H1 (cell line): ENCODE measurements around the gene PCDHGA1. TPM values are rescaled to one million over a fixed set of nuclear protein-coding genes. Genes with fewer than 3 reads are reported as not detected.
"Not testable (repeated sequence)": the region's sequence is repeated elsewhere in the genome, so short reads cannot be mapped to it uniquely, and the experiment has no call there.

Experiments used
- CTCF ChIA-PET: fragments of 300-600 bp; sonication (Branson Sonifier 250); formaldehyde crosslinking; loops from one replicate; lab custom pipeline; 2021; ENCODE audit not compliant: partially characterized antibody; lab: Charles Lee
- POLR2A ChIA-PET: fragments of 300-600 bp; sonication (Branson Sonifier 250); formaldehyde crosslinking; loops from one replicate; lab custom pipeline; 2021; ENCODE audit warnings: inconsistent platforms; ENCODE audit not compliant: partially characterized antibody; lab: Charles Lee
- DNase-seq, 2 experiments: peaks; one replicate each; pipeline versions ENCODE4 v3.0.0 to v3.0.0-alpha.2; 2010 to 2022; ENCODE audit warnings: low spot score in 2 of 2, low read depth in 1 of 2, mixed read lengths in 1 of 2
- FAIRE-seq: peaks from 2 replicates; lab custom pipeline; 2011; peaks lifted over from hg19 to GRCh38; lab: Jason Lieb, UNC
- H2AFZ ChIP-seq: 2 replicates; pipeline ENCODE4 v1.8.1; 2012; ENCODE audit warnings: low read length, inconsistent platforms
- H2AK5ac ChIP-seq: 2 replicates; pipeline ENCODE4 v1.6.1; 2013; ENCODE audit warnings: low read depth, low read length
- H2BK120ac ChIP-seq: replicated peaks from 2 replicates; pipeline ENCODE3; 2013; ENCODE audit warnings: low read depth, low read length, inconsistent platforms
- H2BK12ac ChIP-seq: 2 replicates; pipeline ENCODE4 v1.6.1; 2013; ENCODE audit warnings: low read depth, low read length
- H2BK15ac ChIP-seq: 2 replicates; pipeline ENCODE4 v1.6.1; 2013; ENCODE audit warnings: low read length
- H2BK20ac ChIP-seq: 2 replicates; pipeline ENCODE4 v1.6.1; 2013; ENCODE audit warnings: low read length
- H2BK5ac ChIP-seq: 2 replicates; pipeline ENCODE4 v1.6.1; 2013; ENCODE audit warnings: low read depth, low read length
- H3K14ac ChIP-seq: 2 replicates; pipeline ENCODE4 v1.6.1; 2013; ENCODE audit warnings: inconsistent platforms; ENCODE audit not compliant: insufficient read length
- H3K18ac ChIP-seq: 2 replicates; pipeline ENCODE4 v1.6.1; 2013; ENCODE audit warnings: low read length; ENCODE audit errors: extremely low read depth
- H3K23ac ChIP-seq: 2 replicates; pipeline ENCODE4 v1.6.1; 2013; ENCODE audit warnings: inconsistent platforms; ENCODE audit not compliant: insufficient read length
- H3K23me2 ChIP-seq: 2 replicates; pipeline ENCODE4 v1.6.1; 2013; ENCODE audit warnings: low read depth, low read length
- H3K27ac ChIP-seq: 2 replicates; pipeline ENCODE4 v1.6.1; 2011; ENCODE audit warnings: low read depth, low read length, inconsistent platforms
- H3K27me3 ChIP-seq, 4 experiments: replicated peaks in 1 of 4; 1 replicate in 1 of 4; 2 replicates in 3 of 4; pipeline versions ENCODE4 v1.6.1 to v1.8.1; 2011 to 2013; ENCODE audit warnings: low read length in 3 of 4, mild to moderate bottlenecking in 3 of 4, inconsistent platforms in 2 of 4, mixed read lengths in 2 of 4, moderate library complexity in 1 of 4; ENCODE audit not compliant: control insufficient read depth in 3 of 4, insufficient read depth in 3 of 4; ENCODE audit errors: extremely low read depth in 1 of 4
- H3K36me3 ChIP-seq, 4 experiments: 2 replicates each; pipeline versions ENCODE4 v1.6.1 to v1.8.1; 2011 to 2013; ENCODE audit warnings: mild to moderate bottlenecking in 4 of 4, low read length in 3 of 4, moderate library complexity in 2 of 4, control low read depth in 1 of 4, inconsistent platforms in 1 of 4; ENCODE audit not compliant: insufficient read depth in 4 of 4, control insufficient read depth in 2 of 4
- H3K4ac ChIP-seq: replicated peaks from 2 replicates; pipeline ENCODE3; 2013; ENCODE audit warnings: low read length, low read depth, mixed read lengths, inconsistent platforms; ENCODE audit not compliant: insufficient read length
- H3K4me1 ChIP-seq, 4 experiments: replicated peaks in 1 of 4; 1 replicate in 1 of 4; 2 replicates in 3 of 4; pipeline versions ENCODE4 v1.6.1 to v1.8.1; 2011 to 2013; ENCODE audit warnings: low read length in 3 of 4, inconsistent platforms in 2 of 4, mixed read lengths in 1 of 4; ENCODE audit not compliant: insufficient read depth in 4 of 4, control insufficient read depth in 3 of 4
- H3K4me2 ChIP-seq, 2 experiments: 2 replicates each; pipeline versions ENCODE4 v1.6.1 to v1.8.1; 2011 to 2013; ENCODE audit warnings: low read depth in 2 of 2, low read length in 2 of 2, control low read depth in 1 of 2, inconsistent platforms in 1 of 2, mild to moderate bottlenecking in 1 of 2; ENCODE audit not compliant: insufficient read depth in 1 of 2
- H3K4me3 ChIP-seq, 4 experiments: fragments of 200-600, 300-600 bp in 1 of 4; sonication (generic), shearing (Covaris generic), sonication (Bioruptor Twin) in 1 of 4; 2 replicates each; pipeline versions ENCODE4 v1.5.1 to v1.8.1; 2011 to 2016; ENCODE audit warnings: low read length in 4 of 4, low read depth in 3 of 4, control low read depth in 2 of 4, inconsistent platforms in 2 of 4, mild to moderate bottlenecking in 2 of 4, mixed read lengths in 1 of 4, moderate library complexity in 1 of 4; ENCODE audit not compliant: insufficient read depth in 2 of 4; ENCODE audit errors: extremely low read depth in 1 of 4
- H3K56ac ChIP-seq: replicated peaks from 2 replicates; pipeline ENCODE3; 2013; ENCODE audit warnings: low read depth, mild to moderate bottlenecking, mixed read lengths, low read length, inconsistent platforms; ENCODE audit not compliant: insufficient read length
- H3K79me1 ChIP-seq: 2 replicates; pipeline ENCODE4 v1.6.1; 2013; ENCODE audit warnings: low read depth, low read length, control low read depth
- H3K79me2 ChIP-seq, 2 experiments: 2 replicates each; pipeline versions ENCODE4 v1.6.1 to v1.8.1; 2012 to 2013; ENCODE audit warnings: low read length in 2 of 2, mild to moderate bottlenecking in 2 of 2, inconsistent platforms in 1 of 2; ENCODE audit not compliant: insufficient read depth in 2 of 2, control insufficient read depth in 1 of 2
- H3K9ac ChIP-seq, 4 experiments: replicated peaks in 1 of 4; 1 replicate in 1 of 4; 2 replicates in 3 of 4; pipeline versions ENCODE4 v1.6.1 to v1.8.1; 2011 to 2013; ENCODE audit warnings: low read depth in 3 of 4, low read length in 3 of 4, control low read depth in 2 of 4, mild to moderate bottlenecking in 2 of 4, moderate library complexity in 2 of 4, inconsistent platforms in 1 of 4; ENCODE audit errors: extremely low read depth in 1 of 4
- H3K9me3 ChIP-seq, 2 experiments: 2 replicates each; pipeline versions ENCODE4 v1.6.1 to v1.8.1; 2012 to 2013; ENCODE audit warnings: mild to moderate bottlenecking in 2 of 2, moderate library complexity in 2 of 2, control low read depth in 1 of 2, inconsistent platforms in 1 of 2, low read depth in 1 of 2, low read length in 1 of 2, mixed read lengths in 1 of 2; ENCODE audit not compliant: insufficient read depth in 2 of 2
- H4K20me1 ChIP-seq, 2 experiments: replicated peaks in 1 of 2; 2 replicates each; pipeline versions ENCODE3 to v1.8.1; 2011 to 2013; ENCODE audit warnings: inconsistent platforms in 2 of 2, low read length in 2 of 2, mild to moderate bottlenecking in 1 of 2; ENCODE audit not compliant: insufficient read depth in 2 of 2, control insufficient read depth in 1 of 2
- H4K5ac ChIP-seq: 2 replicates; pipeline ENCODE4 v1.6.1; 2013; ENCODE audit warnings: low read length, low read depth, mixed read lengths, inconsistent platforms; ENCODE audit not compliant: insufficient read length
- H4K8ac ChIP-seq: 2 replicates; pipeline ENCODE4 v1.8.0; 2013; ENCODE audit warnings: mild to moderate bottlenecking, moderate library complexity, low read length, inconsistent platforms; ENCODE audit not compliant: insufficient read depth; ENCODE audit errors: extremely low read depth
- H4K91ac ChIP-seq: replicated peaks from 2 replicates; pipeline ENCODE3; 2013; ENCODE audit warnings: low read length, mixed read lengths, inconsistent platforms; ENCODE audit not compliant: insufficient read length
- WGBS, 2 experiments: shearing (Covaris generic) in 1 of 2; methylation state at CpG; one replicate each; pipeline versions ENCODE4 v1.1.6 to v1.1.7; 2013 to 2015; ENCODE audit warnings: low lambda C conversion rate in 2 of 2, mixed read lengths in 2 of 2, inconsistent platforms in 1 of 2, low coverage in 1 of 2, missing lambda C conversion rate in 1 of 2; ENCODE audit not compliant: insufficient replicate concordance in 2 of 2, insufficient coverage in 1 of 2, insufficient read length in 1 of 2; ENCODE audit errors: extremely low coverage in 1 of 2, missing lambda C conversion rate in 1 of 2; 5-methylcytosine and 5-hydroxymethylcytosine counted together
- polyA plus RNA-seq, 7 experiments: library from polyadenylated mRNA; depleted of rRNA in 3 of 7; stranded (reverse) in 5 of 7; unstranded in 2 of 7; fragments of >200 nt in 5 of 7; fragments of 200-250 nt in 2 of 7; gene quantifications; 1 replicate in 5 of 7; 2 replicates in 1 of 7; 4 replicates in 1 of 7; pipeline versions ENCODE4 v1.2.1 to v1.2.3, GENCODE V29; 2011 to 2013; ENCODE audit warnings: missing spikeins in 2 of 7, mixed read lengths in 2 of 7
- total RNA-seq: library from RNA; stranded (reverse); fragmentation: NEBNext Ultra II Directional; extraction: Animal tissue kit (Norgen Biotek cat#: 25700); gene quantifications from 2 replicates; pipeline ENCODE4 v1.2.1, GENCODE V29; 2021

PCDHGA1 gene
- total and polyA plus RNA-seq, 2 of the 8 experiments (the other 6 are each of a cell fraction or from before 2014, with no cell fraction given): 0.57 to 0.89 TPM

GRCh38 chr5:141346017-141346416, 15.7 kb downstream of the PCDHGA1 start:
- H3K27me3 ChIP-seq, H3K79me1 ChIP-seq: not testable (repeated sequence)

More at GRCh38 chr5:141346017-141346416, 15.7 kb downstream of the PCDHGA1 start:
- H4K5ac ChIP-seq, H3K27ac ChIP-seq, POLR2A ChIA-PET, H3K23ac ChIP-seq, H3K9ac ChIP-seq, H4K91ac ChIP-seq, H3K56ac ChIP-seq, H3K14ac ChIP-seq, H2AK5ac ChIP-seq, H2BK20ac ChIP-seq, H3K36me3 ChIP-seq, H2BK12ac ChIP-seq, H3K4me2 ChIP-seq, FAIRE-seq, H2BK5ac ChIP-seq, H3K4me3 ChIP-seq, H2BK120ac ChIP-seq, DNase-seq, H3K23me2 ChIP-seq, H2BK15ac ChIP-seq, H4K8ac ChIP-seq, H3K4ac ChIP-seq, H2AFZ ChIP-seq, H3K18ac ChIP-seq, H3K4me1 ChIP-seq, H4K20me1 ChIP-seq, H3K79me2 ChIP-seq: not testable (repeated sequence)
- WGBS, 2 experiments: 94% methylated on average over 18 of the region's 35 CpGs; no CpG with 5 or more reads in 1 of the 2 experiments
- CTCF ChIA-PET: interaction anchor here (1.3 to 3.8 kb wide), 7 partner anchors 10 to 122 kb away, joined by 3 to 15 read pairs (median 10); partner anchors contain the start of genes PCDHB14 and PCDHB15
- peaks cover 24 to 25% of the 10 kb centered on the region in 2 experiments for H3K9me3 ChIP-seq
